ENCODE data around the gene ZNF253.
A peak's percentile ranks its signal among the peaks of the same experiment; 100 is the strongest.
"Not testable (repeated sequence)": the region's sequence is repeated elsewhere in the genome, so short reads cannot be mapped to it uniquely, and the experiment has no call there.

The ZNF253 gene

DNA sequence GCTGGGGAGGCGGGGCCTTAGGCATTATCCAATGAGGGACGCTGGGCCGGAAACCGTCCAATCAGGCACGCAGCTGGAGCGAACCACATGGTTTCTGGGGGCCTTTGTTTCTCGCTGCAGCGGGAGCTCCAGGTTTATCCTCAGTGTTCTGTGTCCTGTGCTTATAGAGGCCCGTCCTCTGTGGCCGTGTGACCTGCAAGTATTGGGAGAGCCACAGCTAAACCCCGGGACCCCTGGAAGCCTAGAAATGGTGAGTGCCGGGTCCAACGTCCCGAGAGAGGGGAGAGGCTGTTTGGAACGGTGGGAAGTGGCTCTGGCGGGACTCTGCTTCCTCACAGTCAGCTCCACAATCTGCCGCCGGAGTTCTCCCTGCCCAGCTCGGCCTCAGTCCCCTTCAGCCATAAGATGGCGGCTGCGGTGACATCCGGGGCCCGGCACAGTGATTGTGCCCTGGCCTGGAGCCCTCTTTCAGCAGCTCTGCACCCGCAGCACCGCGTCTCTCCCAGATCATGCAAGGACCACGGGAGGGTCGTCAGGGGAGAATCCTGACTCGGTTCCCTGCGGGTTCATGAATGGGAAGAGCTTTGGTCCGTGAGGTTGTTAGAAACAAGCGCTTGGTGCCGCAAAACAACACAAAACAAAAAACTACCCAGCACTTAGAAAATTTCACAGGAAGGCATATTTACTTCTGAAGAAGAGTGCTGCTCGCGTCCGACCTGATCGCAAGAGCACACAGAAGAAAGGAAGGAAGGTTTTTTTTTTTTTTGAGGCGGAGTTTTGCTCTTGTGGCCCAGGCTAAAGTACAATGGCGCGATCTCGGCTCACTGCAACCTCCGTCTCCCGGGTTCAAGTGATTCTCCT is at the start of gene ZNF253:
Gene ZNF253 (plus strand): TSS at position 133 of the 861 bp plus-strand sequence. CDS start 115 bp downstream, at position 248.
- peak; percentile 92 for DNase-seq

GRCh38 chr19:19816679-19817078 is 49.0 kb upstream of the ZNF253 start:
- DNase-seq, result no peak

DNA sequence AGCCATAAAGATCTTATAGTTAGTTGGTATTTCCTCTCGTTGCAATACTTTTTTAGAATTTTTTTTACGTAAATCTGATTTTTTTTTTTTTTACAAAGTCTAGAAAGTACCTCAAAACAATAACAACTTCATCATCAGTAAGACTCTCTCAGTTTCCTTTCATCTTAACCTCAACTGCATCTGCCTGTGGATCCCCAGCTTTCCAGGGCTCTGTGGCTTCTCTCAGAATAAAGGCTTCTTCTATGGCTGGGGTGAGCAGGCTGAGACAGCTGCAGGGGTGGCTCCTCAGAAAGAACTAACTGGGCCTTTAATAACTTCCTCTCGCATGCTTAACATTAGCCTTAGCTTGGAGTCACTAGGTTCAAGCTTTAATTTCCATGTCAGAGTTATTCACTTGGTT is 48.3 kb upstream of the ZNF253 start:
- DNase-seq, result no peak

DNA sequence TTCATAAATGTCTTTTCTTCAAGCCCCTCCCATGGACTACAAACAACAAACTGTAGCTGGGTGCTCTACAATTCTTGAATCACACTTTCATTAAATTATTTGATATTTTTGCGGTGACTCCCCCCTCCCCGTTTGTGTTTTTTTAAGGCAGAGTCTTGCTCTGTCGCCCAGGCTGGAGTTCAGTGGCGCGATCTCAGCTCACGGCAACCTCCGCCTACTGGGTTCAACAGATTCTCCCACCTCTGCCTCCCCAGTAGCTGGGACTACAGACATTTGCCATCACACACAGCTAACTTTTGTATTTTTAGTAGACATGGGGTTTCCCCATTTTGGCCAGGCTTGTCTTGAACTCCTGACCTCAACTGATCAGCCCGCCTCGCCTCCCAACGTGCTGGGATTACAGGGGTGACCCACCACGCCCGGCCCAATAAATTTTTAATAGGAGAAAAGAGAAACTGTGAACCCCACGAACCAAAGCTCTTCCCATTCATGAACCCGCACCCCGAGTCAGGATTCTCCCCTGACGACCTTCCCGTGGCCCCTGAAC is 44.8 kb upstream of the ZNF253 start:
- no peak for DNase-seq

DNA sequence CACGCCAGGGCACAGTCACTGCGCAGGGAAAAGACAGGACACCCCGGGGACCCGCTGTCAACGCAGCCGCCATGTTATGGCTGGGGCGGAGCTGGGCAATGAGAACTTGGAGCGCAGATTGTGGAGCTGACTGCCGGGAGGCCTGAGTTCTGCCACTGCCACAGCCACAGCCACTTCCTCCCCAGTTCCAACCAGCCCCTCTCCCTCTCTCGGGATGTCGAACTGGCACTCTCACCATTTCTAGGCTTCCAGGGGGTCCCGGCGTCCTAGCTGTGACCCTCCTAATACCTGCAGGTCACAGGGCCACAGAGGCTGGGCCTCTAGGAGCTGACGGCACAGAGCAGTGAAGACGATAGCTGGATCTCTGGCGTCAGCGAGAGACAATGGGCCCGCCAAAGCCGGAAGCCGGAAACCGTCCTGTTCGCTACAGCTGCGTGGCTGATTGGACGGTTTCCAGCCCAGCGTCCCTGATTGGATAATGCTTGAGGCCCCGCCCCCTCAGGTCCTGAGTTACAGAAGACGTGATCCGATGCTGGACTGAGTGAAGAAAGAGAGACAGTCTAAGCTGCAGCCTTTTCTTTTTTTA is 44.2 kb upstream of the ZNF253 start, which contains the start of gene ZNF506:
Gene ZNF506 (minus strand): TSS at position 385 of the 586 bp plus-strand sequence. CDS start 147 bp downstream, at position 238.
- peak; percentile 98 for DNase-seq

DNA sequence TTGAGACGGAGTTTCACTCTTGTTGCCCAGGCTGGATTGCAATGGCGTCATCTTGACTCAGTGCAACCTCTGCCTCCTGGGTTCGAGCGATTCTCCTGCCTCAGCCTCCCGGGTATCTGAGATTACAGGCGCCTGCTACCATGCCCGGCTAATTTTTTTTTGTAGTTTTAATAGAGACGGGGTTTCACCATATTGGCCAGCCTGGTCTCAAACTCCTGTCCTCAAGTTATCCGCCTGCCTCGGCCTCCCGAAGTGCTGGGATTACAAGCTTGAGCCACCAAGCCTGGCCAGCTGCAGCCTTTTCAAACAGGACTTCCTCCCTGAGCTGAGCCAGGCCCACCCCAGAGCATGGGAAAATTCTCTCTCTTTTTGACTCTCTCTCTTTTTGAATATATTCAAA is 43.7 kb upstream of the ZNF253 start:
- not testable (repeated sequence) for DNase-seq

- no peak for DNase-seq
Measured at GRCh38 chr19:19823916-19824315, 41.8 kb upstream of the ZNF253 start.

GRCh38 chr19:19826875-19827274 is 38.8 kb upstream of the ZNF253 start:
- no peak for DNase-seq

DNA sequence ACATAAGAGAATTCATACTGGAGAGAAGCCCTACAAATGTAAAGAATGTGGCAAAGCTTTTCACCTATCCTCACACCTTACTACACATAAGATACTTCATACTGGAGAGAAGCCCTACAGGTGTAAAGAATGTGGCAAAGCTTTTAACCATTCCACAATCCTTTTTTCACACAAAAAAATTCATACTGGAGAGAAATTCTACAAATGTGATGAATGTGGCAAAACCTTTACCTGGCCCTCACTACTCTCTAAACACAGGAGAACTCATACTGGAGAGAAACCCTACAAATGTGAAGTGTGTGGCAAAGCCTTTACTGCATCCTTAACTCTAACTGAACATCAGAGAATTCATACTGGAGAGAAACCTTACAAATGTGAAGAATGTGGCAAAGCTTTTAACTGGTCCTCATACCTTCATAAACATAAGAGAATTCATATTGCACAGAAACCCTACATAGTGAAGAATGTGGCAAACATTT is 30.1 kb upstream of the ZNF253 start:
- no peak for DNase-seq

GRCh38 chr19:19847781-19848180 is 17.9 kb upstream of the ZNF253 start:
- DNase-seq, result no peak

DNA sequence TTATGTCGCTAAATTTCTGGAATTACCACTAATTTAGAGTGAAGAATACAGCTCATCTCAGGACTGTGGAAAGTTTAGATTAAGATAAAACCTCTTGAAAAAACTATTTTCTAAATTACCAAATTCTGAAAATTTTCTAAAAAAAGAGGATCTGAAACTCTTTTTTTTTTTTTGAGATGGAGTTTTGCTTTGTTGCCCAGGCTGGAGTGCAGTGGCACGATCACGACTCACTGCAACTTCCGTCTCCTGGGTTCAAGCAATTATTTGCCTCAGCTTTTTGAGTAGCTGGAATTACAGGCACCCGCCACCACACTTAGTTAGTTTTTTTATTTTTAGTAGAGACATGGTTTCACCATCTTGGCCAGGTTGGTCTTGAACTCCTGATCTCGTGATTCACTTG is 16.6 kb upstream of the ZNF253 start:
- DNase-seq, result no peak

- not testable (repeated sequence) for DNase-seq
Measured at GRCh38 chr19:19851740-19852139, 13.9 kb upstream of the ZNF253 start.

DNA sequence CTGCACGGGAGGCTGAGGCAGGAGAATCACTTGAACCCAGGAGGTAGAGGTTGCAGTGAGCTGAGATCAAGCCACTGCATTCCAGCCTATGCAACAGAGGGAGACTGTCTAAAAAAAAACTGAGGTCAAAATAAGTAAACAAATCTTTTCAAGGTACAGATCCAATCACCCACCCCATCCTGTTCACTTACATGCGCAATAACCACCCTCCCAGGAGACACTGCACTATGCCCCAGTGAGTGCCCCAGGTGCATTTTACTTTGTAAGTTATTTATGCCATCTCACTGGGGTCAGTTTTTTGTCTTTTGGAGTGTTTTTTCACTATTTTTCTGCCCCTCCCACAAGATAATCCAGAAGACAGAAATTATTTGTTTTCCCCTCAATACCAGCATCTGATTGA is 6.9 kb upstream of the ZNF253 start:
- no peak for DNase-seq

DNA sequence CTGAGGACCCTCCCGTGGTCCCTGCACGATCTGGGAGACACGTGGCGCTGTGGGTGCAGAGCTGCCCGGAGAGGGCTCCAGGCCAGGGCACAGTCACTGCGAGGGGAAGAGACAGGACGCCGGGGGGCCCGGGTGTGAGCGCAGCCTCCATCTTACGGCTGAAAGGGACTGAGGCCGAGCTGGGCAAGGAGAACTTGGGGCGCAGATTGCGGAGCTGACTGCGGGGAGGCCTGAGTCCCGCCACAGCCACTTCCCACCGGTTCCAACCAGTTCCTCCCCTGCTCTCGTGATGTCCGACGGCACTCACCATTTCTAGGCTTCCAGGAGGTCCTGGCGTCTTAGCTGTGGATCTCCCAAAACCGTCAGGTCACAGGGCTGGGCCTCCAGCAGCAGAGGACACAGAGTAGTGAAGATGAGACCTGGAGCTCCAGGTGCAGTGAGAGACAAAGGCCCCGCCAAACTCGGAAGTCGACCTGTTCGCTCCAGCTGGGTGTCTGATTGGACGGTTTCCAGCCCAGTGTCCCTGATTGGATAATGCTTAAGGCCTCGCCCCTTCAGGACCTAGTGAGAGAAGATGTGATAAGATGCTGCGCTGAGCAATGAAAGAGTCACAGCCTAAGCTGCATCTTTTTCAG is 4.8 kb upstream of the ZNF253 start:
- no peak for DNase-seq

- peak; percentile 65 for DNase-seq
Measured at GRCh38 chr19:19866611-19867248, 1.0 kb downstream of the ZNF253 start.

- not testable (repeated sequence) for DNase-seq
Measured at GRCh38 chr19:19870086-19870485, 4.4 kb downstream of the ZNF253 start.

- no peak for DNase-seq
Measured at GRCh38 chr19:19871932-19872331, 6.2 kb downstream of the ZNF253 start.

DNA sequence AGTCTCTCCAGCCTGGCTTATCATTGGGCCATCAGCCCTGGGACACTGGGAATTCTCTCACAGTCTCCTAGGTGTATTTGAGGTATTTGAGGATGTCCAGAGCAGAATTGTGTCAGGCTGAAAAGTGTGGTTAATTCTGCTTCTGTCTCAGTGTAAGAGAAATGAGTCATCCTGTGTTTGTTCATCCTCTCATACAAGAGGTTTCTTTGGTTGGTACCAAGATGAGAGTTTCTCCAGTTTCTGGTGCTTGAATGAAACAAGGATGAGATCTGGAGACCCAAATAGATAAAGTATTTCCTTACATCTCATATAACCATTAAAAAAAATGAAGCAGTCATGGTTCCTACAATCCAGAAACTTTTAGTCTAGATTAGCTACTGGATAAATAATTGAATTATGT is 7.7 kb downstream of the ZNF253 start:
- DNase-seq, result no peak

DNA sequence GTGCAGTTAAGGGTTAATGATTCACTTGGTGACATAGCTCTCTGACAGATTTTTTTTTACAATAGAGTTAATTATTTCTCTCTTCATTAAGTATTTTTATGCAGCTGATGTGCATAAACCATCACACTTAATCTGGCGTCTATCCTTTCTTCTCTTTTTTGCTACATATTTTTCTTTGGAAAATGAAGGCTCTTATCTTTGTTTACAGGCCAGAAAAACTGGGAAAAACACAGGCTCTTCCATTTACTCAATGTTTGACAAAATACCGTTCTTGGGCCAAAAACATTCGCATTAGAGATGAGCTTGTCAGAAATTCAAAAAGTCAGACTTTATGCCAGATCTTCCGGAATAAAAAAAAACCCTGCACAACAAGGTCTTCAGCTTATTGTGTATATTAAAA is 12.0 kb downstream of the ZNF253 start:
- no peak for DNase-seq

DNA sequence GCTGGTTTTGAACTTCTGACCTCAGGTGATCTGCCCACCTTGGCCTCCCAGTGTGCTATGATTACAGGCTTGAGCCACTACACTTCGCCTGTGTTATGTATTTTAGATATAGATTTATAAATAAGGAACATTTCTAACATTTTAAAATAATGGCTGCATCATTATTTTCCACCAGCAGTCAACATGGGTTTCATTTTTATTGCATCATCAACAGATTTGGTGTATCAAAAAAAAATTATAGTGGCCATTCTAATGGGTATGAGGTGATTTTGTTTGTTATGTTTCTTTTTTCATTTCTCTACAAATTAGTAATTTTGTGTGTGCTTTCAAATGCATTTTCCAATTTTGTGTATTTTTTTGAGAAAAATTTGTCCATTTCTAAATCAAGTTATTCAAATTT is 18.9 kb downstream of the ZNF253 start:
- DNase-seq, result no peak

DNA sequence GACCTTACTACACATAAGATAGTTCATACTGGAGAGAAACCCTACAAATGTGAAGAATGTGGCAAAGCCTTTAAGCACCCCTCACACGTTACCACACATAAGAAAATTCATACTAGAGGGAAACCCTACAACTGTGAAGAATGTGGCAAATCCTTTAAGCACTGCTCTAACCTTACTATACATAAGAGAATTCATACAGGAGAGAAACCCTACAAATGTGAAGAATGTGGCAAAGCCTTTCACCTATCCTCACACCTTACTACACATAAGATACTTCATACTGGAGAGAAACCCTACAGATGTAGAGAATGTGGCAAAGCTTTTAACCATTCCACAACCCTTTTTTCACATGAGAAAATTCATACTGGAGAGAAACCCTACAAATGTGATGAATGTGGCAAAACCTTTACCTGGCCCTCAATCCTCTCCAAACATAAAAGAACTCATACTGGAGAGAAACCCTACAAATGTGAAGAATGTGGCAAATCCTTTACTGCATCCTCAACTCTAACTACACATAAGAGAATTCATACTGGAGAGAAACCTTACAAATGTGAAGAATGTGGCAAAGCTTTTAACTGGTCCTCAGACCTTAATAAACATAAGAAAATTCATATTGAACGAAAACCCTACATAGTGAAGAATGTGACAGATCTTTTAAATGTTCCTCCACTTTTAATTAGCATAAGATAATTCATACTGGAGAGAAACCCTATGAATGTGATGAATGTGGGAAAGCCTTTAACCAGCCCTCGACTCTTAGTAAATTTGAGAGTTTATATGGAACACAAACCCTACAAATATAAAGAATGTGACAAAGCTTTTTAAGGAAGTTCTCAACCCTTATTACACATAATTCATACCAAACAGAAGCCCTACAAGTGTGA is 26.6 kb downstream of the ZNF253 start:
- DNase-seq, result not testable (repeated sequence)

Data from KG1 (cell line).